Measurements from ENCODE around the gene ABO. TPM values are rescaled to one million over a fixed set of nuclear protein-coding genes. Genes with fewer than 3 reads are reported as not detected.
"Not testable (repeated sequence)": the region's sequence is repeated elsewhere in the genome, so short reads cannot be mapped to it uniquely, and the experiment has no call there.

ABO gene
- total RNA-seq, 2 experiments from 2014 or later: not detected

DNA sequence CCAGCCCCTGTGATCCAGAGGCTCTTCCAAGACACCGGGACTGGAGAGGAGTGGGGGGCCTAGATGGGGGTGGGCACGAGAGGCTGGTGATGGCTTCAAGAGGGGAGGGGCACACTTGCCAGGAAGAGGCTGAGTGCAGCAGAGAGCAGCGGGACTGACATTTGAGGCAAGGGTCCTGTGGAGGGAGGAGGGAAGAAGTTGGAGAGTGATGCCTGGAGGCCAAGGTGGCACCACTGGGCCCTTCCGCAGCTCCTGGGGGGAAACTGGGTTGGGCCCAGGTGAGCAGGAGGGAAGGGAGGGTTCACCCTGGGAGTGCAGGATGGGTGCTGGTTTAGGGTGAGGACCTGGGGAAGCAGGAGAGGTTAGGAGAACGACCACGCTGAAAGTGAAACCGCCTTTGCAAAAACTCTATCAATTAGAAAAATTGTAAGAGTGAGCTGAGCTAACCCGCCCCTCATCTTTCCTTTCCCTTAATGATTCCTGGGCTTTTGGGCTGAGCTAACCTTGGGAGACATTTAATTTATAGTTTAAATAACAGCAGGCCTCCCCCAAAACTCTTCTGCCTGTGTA is 26.2 kb downstream of the ABO start:
- ChIA-PET POLR2A (no interaction called here), CTCF (no interaction called here)

DNA sequence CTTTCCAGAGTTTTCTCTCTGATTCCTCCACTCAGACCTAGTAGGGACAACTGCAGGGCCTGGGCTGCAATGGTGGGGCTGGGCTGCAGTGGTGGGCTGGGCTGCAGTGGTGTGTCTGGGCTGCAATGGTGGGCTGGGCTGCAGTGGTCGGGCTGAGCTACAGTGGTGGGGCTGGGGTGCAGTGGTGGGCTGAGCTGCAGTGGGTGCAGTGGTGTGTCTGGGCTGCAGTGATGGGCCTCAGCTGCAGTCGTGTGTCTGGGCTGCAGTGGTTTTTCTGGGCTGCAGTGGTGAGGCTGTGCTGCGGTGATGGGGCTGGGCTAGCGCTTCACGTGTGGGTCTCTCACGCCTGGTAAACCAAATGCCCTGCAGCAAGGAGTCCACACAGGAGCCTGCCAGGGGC is 27.4 kb downstream of the ABO start:
- ChIA-PET CTCF (no interaction called here), POLR2A (no interaction called here)

DNA sequence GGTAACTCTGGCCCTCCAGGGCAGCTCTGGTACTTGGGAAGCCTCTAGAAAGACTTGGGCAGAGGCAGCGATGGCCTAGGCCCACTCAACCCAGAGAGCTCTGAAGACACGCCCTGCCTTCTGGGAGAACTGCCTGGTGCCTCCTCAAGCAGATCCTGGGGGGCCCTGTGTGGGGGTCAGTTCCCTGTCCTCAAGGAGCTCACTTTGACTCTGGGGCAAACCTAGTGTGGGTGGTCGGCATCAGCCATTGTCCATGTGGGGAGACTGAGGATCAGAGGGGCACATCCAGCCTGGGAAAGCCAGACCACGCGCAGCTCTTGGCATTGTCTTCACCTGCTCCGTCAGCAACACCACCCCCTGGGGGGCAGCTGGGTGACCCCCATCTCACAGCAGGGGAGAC is 28.0 kb downstream of the ABO start:
- ChIA-PET POLR2A (no interaction called here), CTCF (no interaction called here)

DNA sequence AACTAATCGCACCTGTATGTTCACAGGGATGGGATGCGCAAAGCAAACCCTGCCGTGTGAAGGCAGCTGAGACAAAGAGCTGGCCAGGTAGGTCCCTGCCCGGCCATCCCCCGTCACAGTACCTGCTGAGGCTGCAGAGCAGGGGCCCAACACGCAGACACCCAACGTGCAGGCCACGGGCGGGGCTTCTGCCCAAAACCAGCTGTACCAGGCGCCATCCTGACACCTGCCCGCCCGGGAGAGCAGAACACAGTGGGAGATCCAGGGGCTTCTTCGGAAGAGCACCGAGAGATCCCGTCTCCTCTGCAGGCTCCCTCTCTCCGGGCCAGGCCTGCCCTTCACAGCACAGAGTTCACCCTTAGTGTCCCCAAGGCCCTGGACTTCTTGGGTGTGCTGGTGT is 28.4 kb downstream of the ABO start:
- ChIA-PET POLR2A (no interaction called here), CTCF (no interaction called here)

DNA sequence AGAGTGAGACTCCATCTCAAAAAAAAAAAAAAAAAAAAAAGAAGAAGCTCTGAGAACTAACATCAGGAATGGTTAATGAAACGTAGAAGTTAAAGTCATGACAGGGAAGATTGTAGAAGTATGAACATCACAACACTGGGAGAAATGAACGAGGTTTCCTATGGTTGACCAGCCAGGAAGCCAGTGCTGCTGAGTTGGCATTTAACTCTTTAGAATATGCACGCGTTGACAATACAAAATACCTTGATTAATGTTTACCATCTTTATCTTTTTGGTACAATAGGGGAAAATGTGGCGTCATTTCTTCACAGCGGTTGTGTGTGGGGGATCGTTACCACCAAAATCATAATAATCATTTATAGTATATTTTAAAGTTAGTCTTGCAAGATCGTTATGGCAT is 32.0 kb downstream of the ABO start:
- POLR2A ChIA-PET: no interaction called here
- CTCF ChIA-PET: no interaction called here

DNA sequence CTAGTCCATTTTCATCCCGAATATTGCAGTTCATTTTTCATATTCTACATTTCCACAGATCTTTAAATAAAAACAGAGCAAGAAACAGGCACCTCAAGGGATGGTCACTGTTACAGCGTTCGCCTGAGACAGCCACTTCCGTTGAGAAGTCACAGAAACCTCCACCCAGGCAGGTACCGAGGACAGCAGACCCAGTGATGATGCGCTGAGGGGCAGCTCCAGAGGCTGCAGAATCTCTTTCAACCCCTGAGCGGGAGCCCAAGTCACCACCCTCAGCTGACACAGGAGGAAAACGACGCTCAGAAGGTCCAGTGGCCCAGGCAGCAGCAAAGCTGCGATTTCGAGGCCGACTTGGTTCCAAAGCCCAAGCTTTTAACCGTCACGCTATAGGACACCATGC is 32.8 kb downstream of the ABO start:
- ChIA-PET CTCF (no interaction called here), POLR2A (no interaction called here)

DNA sequence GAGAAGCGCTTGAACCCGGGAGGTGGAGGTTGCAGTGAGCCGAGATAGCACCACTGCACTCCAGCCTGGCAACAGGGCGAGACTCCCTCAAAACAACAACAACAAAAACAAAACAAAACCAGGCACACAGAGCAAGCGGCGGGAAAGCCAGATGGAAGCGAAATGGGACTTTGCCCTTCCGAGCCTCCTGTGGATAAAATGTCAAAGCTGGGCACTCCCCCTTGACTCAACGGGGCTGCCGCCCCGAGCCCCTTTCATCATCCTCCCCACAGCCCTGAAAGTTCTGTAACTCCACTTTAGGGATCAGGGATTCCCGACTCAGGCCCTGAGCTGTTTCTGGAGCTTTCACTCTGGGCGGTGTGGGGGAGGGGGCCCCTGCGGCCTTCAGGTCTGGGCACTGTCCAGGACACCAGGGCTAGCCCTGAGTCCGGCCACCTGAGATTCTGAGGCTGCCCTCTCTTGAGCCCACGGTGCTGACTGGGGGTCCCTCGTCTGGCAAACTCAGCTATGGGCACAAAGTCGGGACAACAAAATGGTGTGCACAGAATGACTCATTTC is 35.4 kb downstream of the ABO start:
- CTCF ChIA-PET: interaction anchor here (1.2 to 1.9 kb wide), 4 partner anchors 52 to 248 kb away, joined by 4 to 9 read pairs (median 6); no protein-coding TSS in a partner anchor
- POLR2A ChIA-PET: no interaction called here

DNA sequence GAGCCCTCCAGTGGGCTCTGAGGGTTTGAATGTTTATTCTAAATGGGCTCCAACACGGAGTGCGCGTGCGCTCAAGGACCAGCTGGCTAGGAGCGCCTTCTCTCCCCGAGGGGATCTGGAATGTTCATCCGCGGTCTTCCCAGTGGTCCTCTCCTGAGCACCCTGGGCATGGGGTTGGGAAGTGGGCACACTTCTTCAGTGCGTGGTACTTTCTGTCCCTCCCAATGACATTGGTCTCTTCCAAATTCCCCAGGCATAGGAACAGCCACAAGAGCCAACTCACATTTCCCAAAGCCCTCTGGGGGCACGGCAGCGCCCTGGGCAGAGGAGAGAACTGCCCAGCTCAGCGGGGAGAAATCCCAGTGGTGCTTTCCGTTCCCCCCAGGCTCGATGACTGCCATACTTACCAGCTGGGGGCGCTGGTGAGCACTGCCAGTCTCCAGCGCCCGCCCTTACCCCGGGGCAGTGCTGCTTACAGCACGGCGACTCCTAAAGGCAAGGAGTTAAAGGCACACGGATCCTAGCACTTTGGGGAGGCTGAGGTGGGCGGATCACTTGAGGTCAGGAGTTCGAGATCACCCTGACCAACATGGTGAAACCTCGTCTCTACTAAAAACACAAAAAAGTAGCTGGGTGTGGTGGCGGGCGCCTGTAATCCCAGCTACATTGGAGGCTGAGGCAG is 36.0 kb downstream of the ABO start:
- ChIA-PET POLR2A (no interaction called here), CTCF (interaction anchor here (0.7 to 1.9 kb wide), 5 partner anchors 9 to 248 kb away, joined by 3 to 9 read pairs (median 5); no protein-coding TSS in a partner anchor)

DNA sequence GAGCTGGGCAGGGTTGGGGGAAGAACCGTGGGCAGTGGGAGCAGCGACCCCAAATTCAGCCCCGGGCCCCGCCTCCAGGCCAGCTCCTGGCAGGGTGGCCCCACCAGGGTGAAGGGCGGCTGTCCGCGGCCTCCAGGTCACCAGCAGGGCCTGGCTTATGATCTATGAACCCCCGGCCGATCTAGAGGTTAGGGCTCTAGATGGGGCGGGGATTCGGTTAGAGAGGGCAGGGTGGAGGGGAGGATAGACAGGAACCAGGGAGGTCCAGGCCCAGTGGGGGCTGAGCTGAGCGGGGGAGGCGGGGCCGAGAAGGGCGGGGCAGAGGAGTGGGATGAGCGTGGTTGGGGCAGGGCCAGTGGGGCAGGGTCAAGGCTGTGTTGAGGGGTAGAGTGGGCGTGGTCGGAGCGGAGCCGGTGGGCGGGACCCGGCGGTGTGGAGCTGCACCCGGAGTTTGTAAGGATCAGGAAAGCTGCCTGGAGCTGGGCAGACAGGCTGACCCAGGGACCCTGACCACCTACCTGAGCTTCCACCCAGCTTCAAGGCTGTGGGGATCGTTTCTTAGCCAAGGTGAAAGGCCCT is 36.6 kb downstream of the ABO start:
- CTCF ChIA-PET: interaction anchor here (0.7 to 1.9 kb wide), 5 partner anchors 8 to 249 kb away, joined by 3 to 9 read pairs (median 5); no protein-coding TSS in a partner anchor
- POLR2A ChIA-PET: no interaction called here

DNA sequence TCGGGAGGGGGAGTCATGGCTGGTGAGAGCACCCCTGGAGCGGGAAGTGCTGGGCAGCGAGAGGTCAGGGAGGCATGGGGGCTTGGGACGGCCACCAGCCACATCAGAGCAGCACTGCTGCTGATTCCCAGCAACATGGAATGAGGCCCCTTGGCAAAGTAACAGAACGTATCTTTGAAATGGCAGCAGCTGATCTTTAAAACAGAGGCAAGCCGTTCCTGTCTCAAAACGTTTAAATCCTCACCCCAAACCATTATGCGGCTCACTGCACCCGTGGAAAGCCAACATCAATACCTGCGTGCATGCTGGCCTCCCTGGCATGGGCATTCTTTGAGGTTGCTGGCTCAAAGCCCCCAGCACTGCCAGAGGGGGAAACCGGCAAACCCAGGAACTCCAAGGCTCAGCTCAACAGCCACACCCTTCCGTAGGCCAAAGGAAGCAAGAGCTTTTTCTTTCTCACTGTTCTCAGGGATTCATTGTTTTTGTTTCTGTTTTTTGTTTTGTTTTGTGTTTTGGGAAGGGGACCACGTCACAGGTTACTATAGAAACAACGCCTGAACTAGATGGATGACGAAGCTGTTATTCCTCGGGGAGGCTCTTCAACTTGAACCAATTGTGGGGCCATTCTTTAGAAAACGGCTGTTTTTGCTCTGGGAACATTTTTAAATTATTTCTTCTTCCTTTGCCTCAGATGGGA is 37.8 kb downstream of the ABO start:
- CTCF ChIA-PET: no interaction called here
- POLR2A ChIA-PET: no interaction called here

DNA sequence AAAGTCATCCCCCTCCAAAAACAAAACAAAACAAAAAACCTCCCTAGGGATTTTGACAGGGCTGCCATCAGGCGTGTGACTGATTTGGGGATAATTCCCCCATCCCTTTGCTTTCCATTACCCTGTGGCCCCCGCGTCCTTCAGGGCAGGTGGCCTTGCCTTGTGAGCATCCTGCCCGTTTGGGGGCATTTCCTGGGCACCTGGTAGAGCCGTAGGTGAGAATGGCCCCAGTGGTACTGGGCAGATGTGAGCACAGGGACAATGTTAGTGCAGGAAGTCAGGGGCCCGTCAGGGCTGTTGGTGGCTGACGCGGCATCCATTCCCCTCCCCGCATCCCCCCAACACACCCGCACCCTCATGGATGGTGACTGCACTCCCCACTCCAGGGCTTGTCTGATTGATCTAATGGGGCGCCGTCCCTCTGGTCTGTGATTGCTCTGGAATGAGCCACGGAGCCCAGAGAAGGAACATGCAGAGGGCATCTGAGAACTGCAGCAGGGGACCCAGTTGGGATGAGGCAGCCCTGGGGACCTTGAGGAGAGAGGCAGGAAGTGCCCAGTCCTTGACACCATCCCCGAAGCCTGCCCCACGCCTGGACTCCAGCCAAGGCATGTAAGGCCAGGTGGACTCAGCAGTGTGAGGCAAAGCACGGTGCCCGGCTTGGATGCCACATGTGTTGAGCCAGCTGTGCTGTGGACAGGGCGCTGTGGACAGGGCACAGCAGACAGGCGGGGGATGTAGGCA is 38.5 kb downstream of the ABO start:
- CTCF ChIA-PET, POLR2A ChIA-PET: not testable (repeated sequence)

DNA sequence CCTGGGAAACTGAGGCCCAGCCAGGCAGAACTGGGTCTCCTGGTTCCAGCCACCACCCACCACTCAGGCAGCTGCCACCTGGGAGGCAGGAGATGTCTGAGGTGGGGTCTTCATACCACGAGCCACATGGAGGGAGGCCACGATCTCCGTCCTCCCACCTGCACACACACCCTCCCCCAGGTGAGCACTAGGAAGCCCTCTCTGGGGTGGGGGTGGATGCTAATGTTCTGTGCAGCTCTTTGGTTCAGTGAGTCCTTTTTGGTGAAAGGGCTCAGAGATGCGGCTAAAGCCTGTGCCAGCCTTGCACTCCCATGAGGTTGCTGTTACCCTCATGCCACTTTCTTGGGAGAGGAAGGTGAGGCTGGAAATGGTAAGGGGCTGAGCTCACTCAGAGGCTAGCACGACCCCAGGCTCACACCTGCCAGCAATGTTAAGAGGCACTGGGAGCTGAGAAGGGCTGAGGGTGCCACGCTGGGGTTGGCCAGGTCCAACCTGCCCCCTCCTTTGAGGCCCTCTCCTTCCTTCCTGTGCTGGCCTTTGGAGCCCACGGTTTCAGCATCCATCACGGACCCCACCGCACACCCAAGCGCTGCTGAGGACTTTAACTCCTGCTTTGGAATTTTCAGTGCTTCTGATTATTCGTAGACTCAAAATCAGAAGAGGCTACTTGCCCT is 39.3 kb downstream of the ABO start:
- ChIA-PET CTCF (no interaction called here), POLR2A (no interaction called here)

DNA sequence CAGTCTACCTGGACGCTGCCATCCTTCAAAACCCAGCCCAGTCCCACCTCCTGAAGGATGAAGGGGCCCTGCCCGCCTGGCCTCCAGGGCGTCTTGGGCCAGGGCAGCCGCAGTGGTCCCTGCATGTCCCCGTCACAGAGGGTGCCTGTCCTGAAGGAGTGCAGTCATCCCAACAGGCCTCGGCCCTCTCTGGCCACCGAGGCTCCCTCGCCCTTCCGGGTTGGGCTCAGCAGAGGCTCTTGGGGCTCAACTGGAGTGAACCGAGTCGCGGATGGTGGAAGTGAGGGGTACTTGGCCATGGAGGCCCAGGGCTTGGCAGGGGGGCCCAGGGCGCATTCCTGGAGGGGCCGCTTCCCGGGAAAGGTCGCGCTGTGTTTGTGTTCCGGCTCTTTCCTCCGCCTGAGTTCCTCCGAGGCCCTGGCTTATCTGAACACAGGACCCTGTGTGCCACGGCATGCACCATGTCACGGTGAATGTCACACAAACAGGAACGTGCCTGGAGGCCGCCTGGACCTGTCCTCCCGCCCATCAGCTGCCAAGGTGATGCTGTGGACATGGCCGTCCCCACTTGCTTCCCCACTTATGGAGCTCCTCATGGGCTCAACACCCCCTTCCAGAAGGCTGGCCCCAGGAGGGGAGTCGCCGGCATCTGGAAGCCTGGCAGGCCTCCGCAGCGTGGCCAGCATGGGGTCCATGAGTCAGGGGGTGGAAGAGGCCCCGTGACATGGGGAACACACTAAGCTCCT is 40.3 kb downstream of the ABO start:
- CTCF ChIA-PET: no interaction called here

DNA sequence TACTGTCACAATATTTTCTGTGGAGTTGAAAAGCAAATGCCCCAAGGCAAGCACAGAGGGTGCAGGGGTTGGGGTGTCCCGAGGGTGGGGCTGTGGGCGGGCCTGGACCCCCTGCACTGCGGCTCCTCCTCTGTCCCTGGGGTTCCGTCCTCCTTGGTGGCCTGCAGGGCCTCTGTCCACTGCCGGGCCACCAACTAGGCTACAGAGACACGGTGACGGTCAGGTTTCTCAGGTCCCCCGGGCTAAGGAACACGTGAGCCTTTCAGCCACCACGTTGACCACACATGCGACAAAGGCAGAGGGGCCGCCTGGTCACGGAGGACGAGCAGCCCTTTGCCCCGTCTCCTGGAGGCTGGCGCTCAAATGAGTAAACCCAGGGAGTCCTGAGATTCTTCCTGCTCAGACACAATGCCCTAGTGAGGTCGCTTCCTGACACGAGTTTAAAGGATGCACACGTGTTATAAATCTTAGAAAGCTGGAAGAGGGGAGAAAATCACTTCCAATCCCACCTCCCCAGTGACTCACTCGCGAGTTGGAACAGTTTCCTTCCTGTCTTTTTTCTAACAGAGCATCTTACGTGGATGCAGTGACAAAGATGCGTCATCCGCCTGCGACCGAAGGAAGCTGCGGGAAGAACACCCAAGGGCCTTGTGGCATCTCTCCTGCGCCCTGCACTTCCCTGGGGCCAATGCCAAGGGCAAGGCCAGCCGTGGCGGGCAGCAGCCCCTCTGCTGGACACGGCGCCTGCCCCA is 41.1 kb downstream of the ABO start:
- POLR2A ChIA-PET: no interaction called here
- CTCF ChIA-PET: no interaction called here

More for the DNA sequence above, 40.3 kb downstream of the ABO start:
- POLR2A ChIA-PET: no interaction called here

DNA sequence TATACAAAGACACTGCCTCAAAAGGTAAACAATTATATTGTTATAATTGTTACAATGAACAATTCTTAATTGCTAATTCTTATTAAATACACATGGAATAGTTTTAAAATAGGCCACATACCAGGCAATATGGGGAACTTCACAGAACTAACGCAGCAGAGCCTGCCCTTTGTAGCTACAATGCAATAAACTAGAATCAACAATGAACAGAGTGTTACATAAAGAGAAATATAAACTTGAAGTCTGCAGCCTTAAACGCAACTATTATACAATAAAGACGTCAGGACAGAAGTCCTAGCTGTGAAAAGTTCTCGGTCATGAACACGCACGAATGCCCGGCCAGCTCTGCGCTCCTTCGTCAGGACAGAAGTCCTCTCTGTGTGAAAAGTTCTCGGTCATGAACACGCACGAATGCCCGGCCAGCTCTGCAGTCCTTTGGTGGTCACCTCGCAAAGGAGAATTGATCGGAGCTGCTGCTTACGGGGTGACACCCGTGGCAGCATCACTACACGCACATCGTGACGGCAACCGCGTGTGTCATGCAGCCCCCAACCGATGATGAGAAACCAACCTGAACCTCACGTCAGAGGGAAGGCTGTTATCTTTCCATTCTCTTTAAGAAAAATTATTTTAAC is 43.0 kb downstream of the ABO start:
- CTCF ChIA-PET: interaction anchor here (0.5 kb wide), 1 partner anchor 696 kb away, joined by 3 read pairs; no protein-coding TSS in a partner anchor
- POLR2A ChIA-PET: not testable (repeated sequence)

DNA sequence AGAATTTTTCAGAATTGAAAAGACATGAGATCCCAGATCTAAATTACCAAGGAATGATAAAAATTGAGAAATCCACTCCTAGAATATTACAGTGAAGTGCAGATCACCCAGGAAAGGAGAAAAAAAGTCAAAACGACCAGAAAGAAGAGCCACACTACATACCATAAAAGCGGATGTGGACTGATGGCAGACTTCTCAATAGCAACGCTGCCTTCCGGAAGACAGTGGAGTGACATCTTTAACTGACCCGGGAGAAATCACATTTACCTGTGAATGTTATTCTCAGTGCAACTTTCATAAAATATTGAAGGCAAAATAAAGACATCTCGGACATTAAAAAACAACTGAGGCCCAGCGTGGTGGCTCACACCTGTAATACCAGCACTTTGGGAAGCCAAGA is 44.5 kb downstream of the ABO start:
- POLR2A ChIA-PET: not testable (repeated sequence)
- CTCF ChIA-PET: interaction anchor here (1.1 kb wide), 1 partner anchor 8 kb away, joined by 3 read pairs; no protein-coding TSS in a partner anchor

DNA sequence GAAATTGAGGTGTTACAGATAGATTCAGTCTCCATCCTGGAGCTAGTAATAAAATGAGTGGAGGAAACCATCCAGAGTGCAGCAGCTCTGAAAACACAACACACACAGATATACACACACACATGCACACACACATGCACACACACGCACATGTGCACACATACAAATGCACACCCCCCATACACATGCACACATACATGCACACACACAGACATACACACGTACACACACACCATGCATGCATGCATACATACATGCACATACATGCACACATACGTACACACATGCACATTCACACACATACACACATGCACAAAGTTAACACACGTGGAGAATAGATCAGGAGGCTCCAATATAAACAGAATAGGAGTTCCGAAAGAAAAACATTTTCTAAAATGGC is 44.9 kb downstream of the ABO start:
- ChIA-PET POLR2A (no interaction called here), CTCF (interaction anchor here (1.1 kb wide), 1 partner anchor 9 kb away, joined by 3 read pairs; no protein-coding TSS in a partner anchor)

Data from activated CD8-positive, alpha-beta memory T cell treated with anti-CD3 and anti-CD28 coated beads for 36 hours (primary cell).